Inflammatory macrophage treated with lipopolysaccharide for 1 hour (primary cell): ENCODE results near the gene PTPRN2.
"Not testable (repeated sequence)": the region's sequence is repeated elsewhere in the genome, so short reads cannot be mapped to it uniquely, and the experiment has no call there.

Experiments used
- DNase-seq, 2 donors: peaks; one replicate each; pipeline ENCODE4 v3.0.0-alpha.2; 2020 to 2022

Gene PTPRN2

DNA sequence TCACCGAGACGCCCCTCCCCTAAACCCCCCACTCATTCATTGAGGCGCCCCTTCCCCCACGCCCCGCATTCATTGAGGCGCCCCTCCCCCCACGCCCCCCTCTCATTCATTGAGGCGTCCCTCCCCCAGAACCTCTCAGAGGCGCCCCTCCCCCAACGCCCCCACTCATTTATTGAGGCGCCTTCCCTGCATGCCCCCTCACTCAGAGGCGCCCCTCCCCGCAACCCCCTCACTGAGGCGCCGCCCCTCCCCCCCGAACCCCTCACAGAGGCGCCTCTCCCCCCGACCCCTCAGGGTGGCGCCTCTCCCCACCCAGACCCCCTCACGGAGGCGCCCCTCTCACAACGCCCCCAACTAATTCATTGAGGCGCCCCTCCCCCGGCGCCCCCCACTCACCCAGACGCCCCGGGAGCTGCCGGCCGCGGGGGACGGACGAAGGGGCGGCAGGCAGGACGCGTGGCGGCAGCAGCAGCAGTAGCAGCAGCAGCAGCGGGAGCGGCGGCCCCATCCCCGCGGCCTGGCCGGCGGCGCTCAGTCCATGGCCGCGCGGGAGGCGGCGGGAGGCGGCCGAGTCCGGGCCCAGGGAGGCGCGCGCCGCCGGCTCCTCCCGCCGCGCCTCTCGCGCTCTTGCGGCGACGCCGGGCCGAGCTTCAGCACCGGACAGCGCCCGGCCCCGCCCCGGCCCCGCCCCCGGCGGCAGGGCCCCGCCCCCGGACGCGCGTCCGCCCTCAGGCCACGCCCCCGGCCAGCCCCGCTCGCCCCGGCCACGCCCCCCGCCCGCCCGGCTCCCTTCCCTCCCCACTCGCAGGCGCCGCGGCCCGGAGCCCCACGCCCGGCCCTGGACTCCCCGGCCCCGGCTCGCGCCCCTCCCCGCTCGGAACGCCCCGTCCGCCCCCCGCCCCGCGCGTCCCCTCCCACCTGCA is at the start of gene PTPRN2:
Gene PTPRN2, minus strand, starts transcription at position 662 of the 923 bp plus-strand sequence.
- DNase-seq: peak; percentile 39 to 57

DNA sequence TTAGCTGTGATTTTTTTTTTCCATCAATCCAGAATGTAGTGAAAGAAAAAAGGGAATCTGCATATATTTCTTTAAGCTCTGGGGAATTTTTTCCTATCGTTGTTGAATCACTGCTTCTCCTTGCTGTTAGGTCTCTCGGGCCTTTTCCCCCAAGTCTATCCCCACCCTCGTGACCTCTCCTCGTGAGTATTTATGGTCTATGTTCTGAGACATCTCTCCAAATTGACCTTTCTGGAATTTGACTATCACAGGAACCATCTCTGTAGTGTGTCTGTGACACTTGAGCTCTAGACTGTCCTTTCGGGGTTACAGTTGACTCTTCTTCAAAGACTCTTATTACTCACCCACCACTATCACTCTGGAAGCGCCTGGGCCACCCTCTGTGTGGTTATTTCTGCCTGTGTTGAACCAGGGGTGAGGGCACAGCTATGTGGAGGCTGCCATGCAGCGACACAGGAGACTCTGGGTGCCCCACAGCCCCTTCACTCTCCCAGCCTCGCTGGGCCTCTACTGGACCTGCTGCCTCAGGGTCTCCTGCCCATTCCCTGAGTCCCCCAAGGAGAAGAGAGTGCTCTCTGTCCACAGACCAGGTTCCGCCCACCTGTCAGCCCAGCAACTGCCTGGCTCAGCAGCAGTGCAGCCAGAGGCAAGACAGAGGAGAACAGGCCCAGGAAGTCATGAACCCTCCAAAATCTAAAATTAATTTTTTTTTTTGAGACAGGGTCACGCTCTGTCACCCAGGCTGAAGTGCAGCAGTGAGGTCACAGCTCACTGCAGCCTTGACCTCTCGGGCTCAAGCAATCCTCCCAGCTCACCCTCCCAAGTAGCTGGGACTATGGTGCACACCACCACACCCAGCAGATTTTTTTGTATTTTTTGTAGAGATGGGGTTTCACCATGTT is 45.7 kb upstream of the PTPRN2 start:
- DNase-seq: no peak

DNA sequence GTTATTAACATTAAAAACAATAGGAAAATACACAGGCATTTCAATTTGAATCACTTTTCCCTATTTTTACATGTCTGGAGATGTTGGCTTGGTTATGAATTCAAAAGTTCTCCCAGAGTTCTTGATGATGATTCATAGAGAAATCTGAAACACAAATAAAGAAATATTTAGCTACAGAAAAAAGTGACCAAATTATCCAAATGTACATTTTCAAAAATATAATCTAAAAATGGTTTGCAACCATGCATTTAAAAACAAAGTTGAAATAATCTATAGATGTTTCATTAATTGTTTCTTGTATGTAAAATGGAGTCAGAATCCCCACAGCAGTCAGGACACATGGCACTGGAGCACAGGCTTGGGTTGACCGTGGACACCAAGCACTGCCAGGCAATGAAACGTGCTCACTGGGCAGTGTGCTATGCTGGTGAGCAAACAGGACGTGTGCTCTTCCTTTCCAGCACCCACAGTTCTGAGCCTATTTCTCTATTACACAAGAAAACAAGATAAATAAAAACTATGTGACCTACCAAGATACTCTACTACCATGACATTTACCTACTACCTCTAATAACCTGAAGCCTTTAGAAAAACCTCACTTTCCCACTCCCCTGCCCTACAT is 44.1 kb upstream of the PTPRN2 start:
- DNase-seq: no peak

DNA sequence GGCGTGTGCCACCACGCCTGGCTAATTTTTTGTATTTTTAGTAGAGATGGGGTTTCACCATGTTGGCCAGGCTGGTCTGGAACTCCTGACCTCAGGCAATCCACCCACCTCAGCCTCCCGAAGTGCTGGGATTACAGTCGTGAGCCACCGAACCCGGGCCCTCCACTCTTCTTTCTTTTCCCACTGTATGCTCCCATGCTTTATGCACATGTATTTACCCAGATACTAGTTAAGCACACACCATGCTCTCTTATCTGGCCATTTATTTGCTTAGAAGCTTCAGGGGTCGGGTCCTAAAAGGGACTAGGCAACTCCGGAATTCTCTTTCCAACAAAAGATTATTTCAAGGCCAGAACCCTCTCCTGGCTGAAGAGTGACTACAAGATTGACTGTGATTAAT is 38.7 kb upstream of the PTPRN2 start:
- not testable (repeated sequence) for DNase-seq

DNA sequence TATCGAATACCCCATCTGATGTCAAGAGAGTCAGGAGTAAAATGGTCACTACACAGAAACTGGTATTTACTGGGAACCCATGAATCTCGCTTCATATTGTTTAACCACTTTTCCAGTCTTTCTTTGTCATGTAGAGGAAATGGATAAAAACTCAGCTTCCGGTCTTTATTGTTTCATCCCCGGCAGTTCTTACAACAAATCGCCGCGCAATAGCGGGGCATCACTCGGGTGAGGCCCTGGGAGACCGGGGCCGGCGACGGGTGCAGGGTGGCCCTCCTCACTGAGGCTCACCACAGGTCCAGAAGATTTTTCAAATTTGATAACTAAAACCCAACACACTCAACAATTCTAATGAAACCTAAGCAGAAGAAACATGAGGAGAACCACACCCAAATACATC is 35.6 kb upstream of the PTPRN2 start:
- DNase-seq: no peak

DNA sequence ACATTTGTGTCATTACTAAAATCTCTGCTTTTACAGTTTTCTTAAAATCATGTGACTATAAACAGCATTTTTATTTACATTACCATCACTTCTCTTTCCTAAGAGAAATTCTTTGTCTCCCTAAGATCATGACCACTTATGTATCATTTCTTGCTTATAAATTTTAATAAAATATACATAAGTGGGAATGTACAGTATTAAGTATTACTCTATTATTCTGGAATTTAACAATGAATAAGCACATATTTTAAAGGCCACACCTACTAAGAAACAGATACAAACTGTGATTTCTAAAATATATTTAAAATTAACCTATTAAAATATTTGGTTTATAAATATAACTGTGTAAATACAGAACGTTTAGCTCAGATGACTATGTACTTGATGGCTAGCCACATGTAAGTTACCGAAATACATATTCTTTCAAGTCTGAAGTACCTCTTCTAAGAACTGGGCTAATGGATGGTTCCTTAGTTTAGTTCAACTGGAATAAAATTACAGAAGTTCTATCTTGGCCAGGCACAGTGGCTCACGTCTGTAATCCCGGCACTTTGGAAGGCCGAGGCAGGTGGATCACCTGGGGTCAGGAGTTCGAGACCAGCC is 33.3 kb upstream of the PTPRN2 start:
- no peak for DNase-seq

DNA sequence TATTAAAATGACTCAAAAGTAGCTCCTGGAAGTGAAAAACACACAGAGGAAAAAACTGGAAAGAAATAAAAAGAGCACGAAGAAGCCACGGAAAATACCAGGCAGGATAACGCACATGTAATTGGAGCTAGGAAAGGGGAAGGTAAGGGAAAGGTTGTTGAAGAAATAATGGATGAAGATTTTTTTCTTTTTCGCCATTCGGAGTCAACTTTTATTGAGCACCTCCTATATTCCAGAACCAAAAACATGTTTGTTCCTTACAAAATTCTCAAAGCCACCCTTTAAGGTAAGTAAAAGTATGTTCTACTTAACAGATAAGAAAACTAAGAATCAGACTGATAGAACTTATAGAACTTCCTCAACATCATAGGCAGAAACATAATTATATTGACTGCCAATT is 32.8 kb upstream of the PTPRN2 start:
- DNase-seq: no peak

DNA sequence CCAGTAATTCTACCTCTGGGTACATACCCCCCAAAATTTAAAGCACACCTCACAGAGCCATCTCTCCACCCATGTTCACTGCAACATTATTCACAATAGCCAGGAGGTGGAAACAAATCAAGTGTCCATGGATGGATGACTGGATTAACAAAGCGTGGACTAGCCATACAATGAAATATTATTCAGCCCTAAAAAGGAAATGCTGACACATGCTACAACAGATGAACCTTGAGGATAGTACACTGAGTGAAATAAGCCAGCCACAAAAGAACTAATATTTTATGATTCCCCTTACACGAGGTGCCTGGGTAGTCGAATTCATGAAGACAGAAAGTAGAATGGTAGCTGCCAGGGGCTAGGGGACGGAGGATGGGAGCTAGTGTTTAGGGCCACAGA is 31.1 kb upstream of the PTPRN2 start:
- DNase-seq: no peak

DNA sequence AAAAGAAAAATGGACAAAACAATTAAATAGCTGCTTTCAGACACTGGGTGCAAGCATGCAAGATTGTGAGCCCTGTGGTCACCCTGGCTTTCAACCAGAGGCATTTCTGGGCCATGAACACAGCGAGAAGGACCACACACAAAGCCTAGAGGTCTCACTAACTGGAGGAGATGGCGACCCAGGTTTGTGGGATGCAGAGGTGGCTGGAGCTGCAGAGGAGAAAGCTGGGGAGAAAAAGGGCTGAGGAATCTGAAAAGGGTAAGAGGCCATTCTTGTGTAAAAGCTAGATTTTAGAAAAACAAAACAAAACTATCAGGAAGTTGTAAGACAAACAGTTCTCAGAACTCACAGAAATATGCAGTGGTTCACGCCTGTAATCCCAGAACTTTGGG is 30.1 kb upstream of the PTPRN2 start:
- DNase-seq: no peak

DNA sequence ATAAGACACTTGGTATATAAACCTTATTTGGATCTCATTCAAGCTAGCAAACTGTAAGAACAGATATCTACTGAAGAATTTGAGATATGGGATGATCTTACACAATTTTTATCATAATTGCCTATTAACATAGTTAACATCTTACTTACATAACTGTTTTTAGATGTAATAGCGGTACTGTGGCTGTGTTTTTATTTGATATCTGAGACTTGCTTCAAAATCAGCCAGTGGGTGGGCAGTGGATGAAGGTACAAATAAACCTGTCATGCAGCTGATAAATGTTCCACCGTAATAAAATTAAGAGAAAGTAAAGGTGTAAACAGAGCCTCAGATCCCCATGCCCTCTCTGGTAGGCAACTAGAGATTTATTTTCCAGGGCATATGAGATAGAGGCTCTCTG is 28.4 kb upstream of the PTPRN2 start:
- DNase-seq: no peak

DNA sequence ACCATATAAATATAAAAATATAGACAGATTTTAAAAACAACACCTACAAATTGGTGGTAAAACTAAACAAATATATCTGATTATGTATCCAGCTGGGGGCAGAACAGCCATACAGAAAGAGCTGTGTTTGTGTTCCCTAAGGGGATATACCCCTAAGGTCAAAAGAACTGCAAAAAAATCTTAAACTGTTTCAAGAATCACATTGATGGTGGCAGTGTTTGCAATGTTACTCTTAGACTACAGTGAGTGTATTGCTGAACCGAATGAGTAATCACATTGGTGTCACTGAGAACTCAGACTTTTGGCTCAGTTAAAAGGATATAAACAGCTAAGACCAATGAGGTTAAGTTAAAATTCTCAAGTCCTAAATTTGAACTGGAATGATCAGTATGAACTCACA is 27.1 kb upstream of the PTPRN2 start:
- DNase-seq: no peak

DNA sequence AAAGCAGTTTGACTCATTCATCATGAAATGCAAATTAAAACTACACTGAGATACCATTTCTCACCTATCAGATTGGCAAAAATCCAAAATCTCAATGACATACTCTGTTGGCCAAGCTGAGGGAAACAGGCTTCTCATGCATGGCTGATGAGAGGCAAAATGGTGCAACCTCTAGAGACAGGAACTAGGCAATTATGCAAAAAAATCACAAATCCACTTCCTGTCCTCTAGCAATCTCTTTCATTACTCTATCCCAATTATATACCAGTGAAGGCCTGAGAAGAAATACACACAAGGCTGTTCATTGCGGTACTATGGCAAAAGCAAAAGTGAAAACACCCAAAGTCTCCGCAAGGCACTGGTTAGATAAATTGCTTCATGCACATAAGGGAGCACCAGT is 25.9 kb upstream of the PTPRN2 start:
- no peak for DNase-seq

DNA sequence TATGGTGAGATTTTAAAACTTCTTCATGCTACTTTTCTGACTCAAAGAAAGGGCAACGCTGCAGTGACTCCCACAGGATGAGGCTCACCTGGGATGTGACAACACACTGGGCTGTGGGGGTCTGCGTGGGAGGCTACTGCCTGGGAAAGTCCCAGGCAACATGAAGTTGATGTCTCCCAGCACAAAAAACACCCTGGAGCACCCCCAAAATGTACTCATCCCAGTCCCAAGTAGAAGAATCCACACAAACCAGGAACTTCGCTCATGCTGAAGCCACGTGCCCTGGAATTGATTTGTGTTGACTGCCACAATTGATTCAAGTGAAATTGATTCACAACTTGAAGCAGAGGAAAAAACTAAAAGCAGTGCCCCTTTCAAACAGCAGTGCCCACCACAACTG is 24.9 kb upstream of the PTPRN2 start:
- DNase-seq: no peak

DNA sequence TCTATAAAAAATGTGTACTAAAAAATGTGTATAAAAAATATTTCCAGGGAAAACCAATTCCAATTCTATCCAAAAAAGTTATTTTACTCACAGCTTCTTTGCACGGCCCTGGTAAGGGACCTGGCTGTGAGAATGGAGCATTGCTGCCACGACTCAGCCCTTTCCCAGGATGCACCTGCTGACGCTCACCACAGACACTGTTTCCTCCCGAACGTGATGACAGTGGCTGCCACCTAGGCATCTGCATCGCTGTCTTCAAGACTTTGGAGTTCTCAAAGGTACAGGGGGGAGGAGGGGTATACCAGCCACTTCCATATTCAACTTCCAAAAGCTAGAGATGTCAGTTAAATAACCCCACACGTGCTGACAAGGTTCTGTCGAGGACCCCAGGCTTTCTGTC is 23.9 kb upstream of the PTPRN2 start:
- no peak for DNase-seq

DNA sequence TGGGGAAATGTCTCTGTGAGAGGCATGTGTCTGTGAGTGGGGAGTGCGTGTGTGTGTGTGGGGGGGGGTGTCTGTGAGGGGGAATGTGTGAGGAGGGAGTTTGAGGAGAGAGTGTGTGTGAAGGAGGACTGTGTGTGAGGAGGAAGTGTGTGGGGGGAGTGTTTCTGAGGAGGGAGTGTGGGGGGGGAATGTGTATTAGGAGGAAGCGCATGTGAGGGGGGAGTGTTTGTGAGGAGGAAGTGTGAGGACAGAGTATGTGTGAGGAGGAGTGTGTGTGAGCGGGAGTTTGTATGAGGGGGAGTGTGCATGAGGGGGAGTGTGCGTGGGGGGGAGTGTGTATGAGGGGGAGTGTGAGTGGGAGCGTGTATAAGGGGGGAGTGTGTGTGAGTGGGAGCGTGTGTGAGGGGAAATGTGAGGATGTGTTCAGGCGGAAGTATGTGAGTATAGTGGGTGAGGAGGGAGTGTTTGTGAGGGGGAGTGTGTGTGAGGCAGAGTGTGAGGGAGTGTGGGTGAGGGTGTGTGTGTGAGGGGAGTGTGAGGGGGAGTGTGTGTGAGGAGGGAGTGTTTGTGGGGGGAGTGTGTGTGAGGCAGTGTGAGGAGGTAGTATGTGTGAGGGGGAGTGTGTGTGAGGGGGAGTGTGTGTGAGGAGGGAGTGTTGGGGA is 21.8 kb upstream of the PTPRN2 start:
- no peak for DNase-seq

DNA sequence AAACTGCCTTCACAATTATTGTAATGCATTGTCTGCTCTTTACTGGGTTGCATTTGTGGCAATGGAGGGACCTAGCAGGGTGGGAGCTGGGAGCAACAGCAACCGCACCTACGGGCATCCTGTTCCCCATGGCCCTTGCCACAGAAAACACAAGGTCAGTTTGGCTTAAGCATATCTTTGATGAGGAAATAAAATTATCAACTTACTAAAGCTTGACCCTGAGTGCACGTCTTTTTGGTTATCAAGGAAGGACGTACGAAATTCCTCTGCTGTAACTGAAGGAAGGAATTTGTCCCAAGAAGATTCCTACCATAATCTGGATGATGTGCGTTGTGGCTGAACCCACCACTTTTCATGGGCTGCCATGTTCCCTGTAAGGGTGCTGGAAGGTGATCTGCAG is 19.9 kb upstream of the PTPRN2 start:
- no peak for DNase-seq

DNA sequence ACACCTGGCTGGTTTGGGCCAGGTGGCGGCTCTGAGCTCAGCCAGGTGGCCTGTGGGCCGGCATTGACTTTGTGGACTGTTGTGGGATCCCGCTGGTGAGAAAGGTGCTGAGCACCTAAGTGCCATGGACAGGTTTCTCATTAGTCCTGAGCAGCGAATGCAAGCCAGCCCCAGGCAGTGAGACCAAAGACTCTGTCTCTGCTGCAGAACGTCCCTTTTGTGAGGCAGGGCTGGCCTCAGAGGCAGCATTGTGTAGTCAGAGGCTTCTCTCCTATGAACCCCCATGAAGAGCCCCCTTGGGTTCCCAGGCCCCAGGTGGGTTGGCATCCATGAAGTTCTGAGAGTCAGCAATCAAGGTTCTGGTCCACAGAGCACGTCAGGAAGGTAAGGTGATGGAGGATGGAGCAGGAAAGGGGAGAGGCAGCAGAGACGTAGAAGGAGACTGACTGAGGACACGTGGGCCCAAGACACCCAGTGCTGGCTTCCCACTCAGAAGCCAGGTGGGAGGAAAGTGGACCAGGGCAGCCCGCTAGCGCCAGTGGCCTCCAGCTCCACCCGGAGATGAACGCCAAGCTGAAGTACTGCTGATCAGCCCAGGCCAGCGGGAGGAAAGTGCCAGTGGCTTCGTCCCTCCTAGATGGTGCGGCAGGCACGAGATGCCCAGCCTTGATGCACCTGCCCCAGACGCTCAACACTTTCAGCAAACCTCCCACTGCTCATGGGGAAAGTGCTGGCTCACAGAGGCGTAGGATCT is 19.2 kb upstream of the PTPRN2 start:
- DNase-seq: no peak

DNA sequence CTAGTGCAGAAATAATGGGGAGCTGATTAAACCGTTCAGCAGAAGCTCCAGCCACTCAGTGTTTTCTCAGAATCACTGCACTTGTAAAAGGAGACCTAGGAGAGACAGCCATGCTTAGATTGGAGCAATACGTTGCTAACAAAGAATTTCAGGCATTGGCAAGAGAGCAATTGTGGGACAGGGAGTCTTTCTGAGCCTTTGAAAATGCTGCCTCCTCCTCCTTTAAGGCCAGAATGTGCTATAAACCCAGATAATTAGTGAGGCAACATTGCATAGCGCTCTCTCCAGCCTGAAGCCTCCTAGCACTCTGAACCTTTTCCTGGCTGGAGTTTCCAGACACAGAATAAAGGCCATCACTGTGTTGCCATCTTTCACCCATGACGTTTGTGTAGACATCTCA is 18.5 kb upstream of the PTPRN2 start:
- DNase-seq: no peak

DNA sequence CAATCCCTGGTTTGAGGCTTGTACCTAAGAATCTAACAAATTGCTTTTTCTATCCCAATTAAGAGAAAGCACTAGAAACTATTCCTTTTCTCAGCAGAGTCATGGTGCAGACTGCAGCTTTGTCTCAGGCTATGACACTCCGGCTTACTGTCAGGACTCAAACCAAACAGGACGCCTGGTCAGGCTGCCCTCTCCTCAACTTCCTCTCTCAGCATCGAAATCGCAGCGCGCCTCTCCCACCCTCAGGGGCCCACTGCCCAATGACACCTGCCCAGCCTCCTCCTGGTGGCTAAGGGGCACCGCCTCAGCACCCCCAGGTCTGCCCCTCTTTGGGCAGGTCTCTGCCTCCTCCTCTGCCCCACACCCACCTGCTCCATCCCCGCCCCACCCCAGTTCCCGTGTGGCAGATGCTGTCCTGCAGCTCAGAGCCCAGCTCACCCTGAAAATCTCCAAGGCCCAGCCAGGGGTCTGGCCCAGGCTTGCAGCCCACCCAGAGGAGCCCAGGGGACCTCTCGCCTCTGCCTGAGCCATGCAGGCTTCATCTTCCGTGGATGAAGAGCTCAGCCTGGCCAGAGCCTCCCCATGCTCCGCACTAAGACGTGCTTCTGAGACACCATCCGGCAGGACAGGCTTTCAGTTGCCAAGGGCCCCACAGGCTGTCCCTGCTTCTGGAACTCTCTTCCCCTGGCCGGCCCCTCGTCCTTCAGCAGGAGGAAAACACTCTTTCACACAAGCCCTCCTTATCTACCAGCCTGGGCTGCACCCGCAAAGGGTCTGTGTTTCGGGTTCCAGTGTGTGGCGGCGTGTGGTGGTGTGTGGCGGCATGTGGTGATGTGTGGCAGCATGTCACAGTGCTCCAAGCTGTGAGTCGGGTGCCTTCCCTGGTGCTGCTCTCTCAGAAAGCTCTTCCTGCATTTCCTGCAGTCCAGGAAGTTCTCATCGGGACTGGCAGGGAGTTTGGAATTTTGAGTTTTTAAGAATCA is 16.4 kb upstream of the PTPRN2 start:
- DNase-seq: no peak
